DND-41 (cell line): ENCODE data around the gene LGR6.

Experiments
- CTCF ChIP-seq: IDR thresholded peaks from 2 replicates; pipeline ENCODE4 v1.5.1; 2012; ENCODE audit warnings: borderline replicate concordance, low read length, moderate library complexity, mild to moderate bottlenecking; ENCODE audit not compliant: poor library complexity, severe bottlenecking; ENCODE audit errors: extremely low read depth
- EZH2 ChIP-seq: IDR thresholded peaks from 3 replicates; pipeline ENCODE4 v1.6.1; 2012; ENCODE audit warnings: borderline replicate concordance, low read depth, mild to moderate bottlenecking, moderate library complexity, low read length, inconsistent platforms; ENCODE audit not compliant: severe bottlenecking

DNA sequence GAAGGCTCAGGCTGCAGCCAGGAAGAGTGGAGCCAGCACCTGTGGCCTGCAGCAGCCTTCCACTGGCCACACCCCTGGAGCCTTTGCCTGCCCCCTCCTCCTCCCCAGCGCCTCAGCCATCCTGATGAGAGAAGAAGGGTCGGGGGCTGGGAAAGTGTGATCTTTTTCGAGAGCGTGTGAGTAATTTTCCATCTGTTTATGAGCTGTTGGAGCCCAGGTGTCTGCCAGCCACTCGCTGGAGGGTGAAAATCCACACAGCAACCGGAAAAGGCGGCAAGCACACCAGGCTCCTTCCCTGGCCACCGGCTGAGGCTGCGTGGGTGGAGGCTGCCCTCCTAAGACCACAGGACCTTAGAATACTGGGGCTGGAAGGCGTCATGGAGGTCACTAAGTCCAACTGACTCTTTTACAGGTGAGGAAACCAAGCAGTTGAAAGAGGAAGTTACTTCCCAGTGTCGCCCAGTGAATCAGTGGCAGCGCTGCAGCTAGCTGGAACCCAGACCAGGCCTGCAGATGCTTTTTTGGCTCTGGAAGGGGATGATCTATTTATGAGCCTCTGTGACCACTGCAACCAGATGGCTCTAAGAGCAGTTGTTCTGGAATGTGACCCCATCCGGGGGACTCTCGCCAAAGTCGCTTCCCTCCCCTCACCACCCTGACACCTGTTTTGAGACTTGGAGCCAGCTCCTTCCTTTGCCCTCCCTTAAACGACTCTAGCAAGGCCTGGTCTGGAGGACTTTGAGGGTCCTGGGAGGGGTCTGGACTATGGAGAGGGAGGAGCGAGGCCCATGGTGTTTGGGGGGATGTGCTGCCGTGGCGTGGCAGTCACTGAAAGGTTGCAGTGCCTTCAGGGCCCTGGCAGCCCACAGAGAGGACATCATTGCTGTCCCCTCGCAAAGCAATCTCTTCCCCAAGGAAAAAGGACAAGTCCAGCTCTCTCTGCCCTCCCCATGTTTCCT, 54.5 kb downstream of the LGR6 start:
- TF ChIP-seq CTCF (no peak), EZH2 (no peak)
